ENCODE data around the gene HINT1.
"Not testable (repeated sequence)": the region's sequence is repeated elsewhere in the genome, so short reads cannot be mapped to it uniquely, and the experiment has no call there.

Gene HINT1
- total RNA-seq: 234 to 251 reads per million in 2 donors

- DNase-seq: peak; percentile 87
Measured at GRCh38 chr5:131165119-131165727, at the start of gene HINT1. HINT1 (minus strand) TSS chr5:131165256; CDS start chr5:131165205, 51 bp downstream.

GRCh38 chr5:131214609-131215227 lies 49.7 kb upstream of the HINT1 start:
- no peak for DNase-seq

DNA sequence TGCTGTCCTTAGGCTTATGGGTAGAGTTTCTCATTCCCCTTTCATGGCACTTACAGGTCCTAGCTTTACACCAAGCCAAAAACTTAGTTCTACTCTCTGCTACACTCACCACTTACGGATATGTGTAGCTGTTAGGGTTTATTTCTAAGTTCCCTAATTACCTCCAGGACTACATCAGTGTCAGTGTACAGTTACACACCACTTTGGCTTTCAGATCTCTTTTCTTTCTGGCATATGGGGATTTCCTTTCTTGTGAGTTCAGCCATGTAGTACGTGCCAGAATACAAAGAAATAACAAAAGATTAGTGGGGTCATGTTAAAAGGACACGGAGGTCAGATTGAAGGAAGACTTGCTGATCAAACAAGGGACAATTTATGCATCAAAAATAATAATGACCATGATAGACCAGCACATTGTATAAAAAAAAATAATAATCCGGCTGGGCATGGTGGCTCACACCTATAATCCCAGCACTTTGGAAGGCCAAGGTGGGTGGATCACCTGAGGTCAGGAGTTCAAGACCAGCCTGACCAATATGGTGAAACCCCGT lies 47.5 kb upstream of the HINT1 start:
- no peak for DNase-seq

DNA sequence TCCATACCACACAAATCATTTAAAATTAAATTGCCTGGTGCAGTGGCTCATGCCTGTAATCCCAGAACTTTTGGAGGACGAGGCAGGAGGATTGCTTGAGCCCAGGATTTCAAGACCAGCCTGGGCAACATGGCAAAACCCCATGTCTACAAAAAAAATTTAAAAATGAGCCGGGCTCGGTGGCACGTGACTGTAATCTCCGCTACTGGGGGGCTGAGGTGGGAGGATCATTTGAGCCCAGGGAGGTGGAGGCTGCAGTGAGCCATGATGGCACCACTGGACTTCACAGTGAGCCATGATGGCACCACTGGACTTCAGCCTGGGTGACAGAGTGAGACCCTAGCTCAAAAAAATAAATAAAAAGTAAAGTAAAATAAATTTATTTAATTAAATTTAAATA lies 46.6 kb upstream of the HINT1 start:
- DNase-seq: no peak

GRCh38 chr5:131210151-131210510 lies 45.1 kb upstream of the HINT1 start:
- no peak for DNase-seq

GRCh38 chr5:131209506-131210150 lies 44.6 kb upstream of the HINT1 start:
- no peak for DNase-seq

DNA sequence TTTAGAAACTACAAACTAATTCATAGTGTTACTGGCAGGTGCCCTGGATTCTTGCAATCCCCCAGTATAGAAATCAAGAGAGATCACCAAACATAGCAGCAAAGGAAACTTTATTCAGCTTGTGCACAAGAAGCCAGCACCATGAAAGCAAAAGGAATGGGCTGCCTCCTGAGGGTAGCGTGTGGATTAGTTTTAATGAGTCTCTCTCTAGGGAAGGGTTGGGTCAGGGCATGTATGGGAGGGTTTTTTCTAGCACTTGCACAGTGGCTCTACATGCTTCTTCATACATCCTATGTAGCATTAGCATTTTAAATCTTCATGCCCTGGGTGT lies 44.1 kb upstream of the HINT1 start:
- no peak for DNase-seq

- no peak for DNase-seq
Measured at GRCh38 chr5:131206772-131207171, 41.7 kb upstream of the HINT1 start.

- DNase-seq: no peak
Measured at GRCh38 chr5:131206061-131206460, 41.0 kb upstream of the HINT1 start.

GRCh38 chr5:131204964-131205363 lies 39.9 kb upstream of the HINT1 start:
- no peak for DNase-seq

DNA sequence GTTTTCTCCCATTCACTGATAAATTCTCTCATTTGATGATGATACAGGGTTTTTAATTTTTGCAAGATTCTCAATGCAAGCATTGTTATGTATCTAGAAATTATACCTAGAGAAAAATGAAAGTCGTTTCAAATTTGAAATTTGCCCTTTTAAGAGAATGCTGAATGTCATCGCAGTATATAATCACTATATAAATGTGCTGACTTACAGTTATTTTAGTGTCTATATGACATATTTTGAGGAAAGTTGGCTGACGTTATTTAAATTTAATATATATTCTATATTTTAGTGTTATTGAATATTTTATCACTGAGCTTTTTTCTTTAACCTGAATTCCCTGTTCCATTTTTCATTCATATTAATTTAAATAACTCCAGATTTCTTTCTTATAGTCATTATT lies 35.5 kb upstream of the HINT1 start:
- no peak for DNase-seq

GRCh38 chr5:131198625-131199024 lies 33.6 kb upstream of the HINT1 start:
- DNase-seq: no peak

- DNase-seq: no peak
Measured at GRCh38 chr5:131196331-131196730, 31.3 kb upstream of the HINT1 start.

DNA sequence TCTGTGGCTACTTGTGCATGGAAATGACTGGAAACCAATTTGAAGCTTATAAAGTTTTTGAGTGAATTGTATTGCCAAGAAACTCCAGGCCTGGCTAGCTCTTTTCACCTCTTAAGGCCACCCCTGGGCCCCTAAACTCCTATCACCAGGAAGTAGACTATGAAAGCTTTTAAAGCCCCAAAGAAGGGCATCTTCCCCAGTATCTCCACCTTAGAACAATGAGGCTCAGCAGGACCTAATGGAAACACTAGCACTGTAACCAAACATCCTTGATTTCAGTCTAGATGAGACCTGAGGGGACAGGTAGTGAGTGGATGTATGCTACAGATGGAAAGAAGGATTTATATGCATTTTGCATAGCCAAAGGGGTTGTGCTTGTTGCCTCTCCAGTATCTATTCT lies 30.6 kb upstream of the HINT1 start:
- DNase-seq: no peak

GRCh38 chr5:131194725-131195124 lies 29.7 kb upstream of the HINT1 start:
- DNase-seq: no peak

- not testable (repeated sequence) for DNase-seq
Measured at GRCh38 chr5:131193897-131194296, 28.8 kb upstream of the HINT1 start.

GRCh38 chr5:131193106-131193505 lies 28.1 kb upstream of the HINT1 start:
- no peak for DNase-seq

DNA sequence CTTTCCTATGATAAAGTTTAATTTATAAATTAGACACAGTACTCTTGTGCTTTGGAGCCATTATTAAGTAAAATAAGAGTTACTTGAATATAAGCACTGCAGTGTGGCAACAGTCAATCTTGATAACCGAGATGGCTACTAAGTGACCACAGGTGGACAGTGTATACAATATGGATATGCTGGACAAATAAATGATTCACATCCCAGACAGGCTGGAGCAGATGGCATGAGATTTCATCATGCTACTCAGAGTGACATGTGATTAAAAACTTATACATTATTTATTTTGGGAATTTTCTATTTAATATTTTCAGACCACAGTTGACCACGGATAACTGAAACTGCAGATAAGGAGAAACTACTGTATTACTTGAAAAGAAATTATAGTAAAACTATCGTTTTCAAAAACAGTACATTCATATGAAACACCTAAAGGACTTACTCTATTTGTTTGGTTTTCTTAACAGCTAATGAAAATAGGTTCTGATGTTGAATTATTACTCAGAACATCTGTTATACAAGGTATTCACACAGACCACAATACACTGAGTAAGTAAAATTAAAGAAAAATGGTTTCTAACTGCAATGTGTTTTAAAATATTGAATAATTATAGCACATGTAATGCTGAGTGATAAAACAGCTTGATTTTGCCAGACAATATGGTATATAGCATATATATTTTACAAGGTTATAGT lies 21.7 kb upstream of the HINT1 start:
- no peak for DNase-seq

GRCh38 chr5:131185523-131186104 lies 20.6 kb upstream of the HINT1 start:
- no peak for DNase-seq

DNA sequence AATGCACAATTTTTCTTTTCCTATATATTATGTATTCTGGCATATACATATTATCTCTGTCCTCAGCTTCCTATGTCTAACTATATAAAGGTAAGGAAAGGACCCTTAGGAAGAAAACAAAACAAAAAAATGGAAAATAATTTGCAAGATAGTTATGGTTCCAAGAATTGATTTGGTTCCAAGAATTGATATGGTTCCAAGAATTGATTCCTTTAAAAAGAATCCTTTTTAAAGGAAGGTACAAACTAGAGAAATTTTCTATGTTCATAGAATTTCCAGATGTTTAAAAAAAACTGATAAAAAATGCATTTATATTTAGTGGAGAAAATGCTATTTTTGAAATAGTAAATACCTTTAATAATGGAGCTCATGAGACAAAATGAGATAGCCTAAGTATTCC lies 17.8 kb upstream of the HINT1 start:
- DNase-seq: no peak

GRCh38 chr5:131180407-131180806 lies 15.4 kb upstream of the HINT1 start:
- no peak for DNase-seq

DNA sequence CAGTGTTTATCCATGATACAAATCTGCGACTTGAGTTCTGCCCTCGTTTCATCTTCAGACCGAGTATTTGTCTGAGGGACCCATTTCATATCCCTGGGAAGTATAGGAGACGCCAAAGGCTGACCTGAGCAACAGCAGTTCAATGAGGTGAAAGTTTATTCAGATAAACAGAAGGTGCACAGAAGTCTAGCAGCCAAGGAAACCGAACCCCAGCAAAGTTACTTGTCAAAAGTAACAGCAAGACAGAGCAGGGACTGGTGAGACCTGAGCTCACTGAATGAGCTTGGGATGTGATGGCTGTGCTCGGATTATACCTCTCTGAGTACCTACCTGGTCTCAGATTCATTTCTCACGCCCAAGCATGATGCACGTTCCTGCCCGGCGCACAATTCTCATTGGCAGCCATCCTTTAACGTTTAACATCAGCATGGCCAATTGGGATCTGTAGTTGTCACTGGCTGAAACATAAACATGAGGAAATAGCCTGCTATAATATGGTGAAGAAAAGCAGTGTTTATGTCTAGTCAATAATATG lies 6.3 kb upstream of the HINT1 start:
- no peak for DNase-seq
